Activated T-cell treated with anti-CD3 and anti-CD28 coated beads, Interleukin-2, amount 50 U/mL, for 24 hours (primary cell): ENCODE results near the gene NRROS.
"Not testable (repeated sequence)": the region's sequence is repeated elsewhere in the genome, so short reads cannot be mapped to it uniquely, and the experiment has no call there.

Experiments used
- DNase-seq: peaks from one replicate; pipeline ENCODE4 v3.0.0-alpha.2; 2020
- H3K27ac Mint-ChIP-seq: 2 replicates; pipeline ENCODE4 v1.8.0; 2020; ENCODE audit warnings: mild to moderate bottlenecking, mixed read lengths
- H3K27me3 Mint-ChIP-seq: 2 replicates; pipeline ENCODE4 v1.8.0; 2020; ENCODE audit warnings: mixed read lengths
- H3K36me3 Mint-ChIP-seq: 2 replicates; pipeline ENCODE4 v1.8.0; 2020; ENCODE audit warnings: low read depth, mixed read lengths
- H3K4me1 Mint-ChIP-seq: 2 replicates; pipeline ENCODE4 v1.8.0; 2020; ENCODE audit warnings: low read depth, mixed read lengths
- H3K4me3 Mint-ChIP-seq: 2 replicates; pipeline ENCODE4 v1.8.0; 2020; ENCODE audit warnings: mild to moderate bottlenecking, moderate library complexity, mixed read lengths
- H3K9me3 Mint-ChIP-seq: 2 replicates; pipeline ENCODE4 v1.8.0; 2020; ENCODE audit warnings: mixed read lengths

The NRROS gene

GRCh38 chr3:196639483-196640296 is at the start of gene NRROS:
NRROS (plus strand) TSS chr3:196639694; CDS start chr3:196654540, 14,846 bp downstream.
- Mint-ChIP-seq H3K36me3 (peaks cover 44% of the 10 kb centered on the region), H3K27me3 (no peaks in the 10 kb centered on the region), H3K4me1 (peaks cover 74% of the 10 kb centered on the region), H3K9me3 (no peaks in the 10 kb centered on the region), H3K27ac (peak within 1 kb of the TSS; percentile 94), H3K4me3 (peak within 1 kb of the TSS; percentile 87)
- peak; percentile 80 for DNase-seq

DNA sequence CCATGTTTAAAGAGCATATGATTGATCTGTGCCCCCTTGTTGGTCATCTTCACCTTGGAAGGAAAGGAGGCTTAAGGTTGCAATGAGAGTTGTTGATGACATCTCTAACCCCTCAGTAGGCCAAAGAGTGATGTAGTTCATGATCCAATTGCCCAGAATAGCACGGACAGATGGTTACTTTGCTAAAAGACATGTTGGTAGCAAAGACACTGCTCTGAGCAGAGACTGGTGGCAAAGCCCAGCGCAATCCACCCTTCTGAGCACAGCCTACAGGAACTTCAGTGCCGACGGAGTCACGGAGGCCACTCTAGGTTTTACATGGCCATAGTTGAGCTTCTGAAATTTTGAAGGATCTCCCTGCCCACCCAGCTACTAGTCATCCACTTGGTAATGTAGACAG is 49.2 kb upstream of the NRROS start:
- H3K9me3 Mint-ChIP-seq, result no peaks in the 10 kb centered on the region

DNA sequence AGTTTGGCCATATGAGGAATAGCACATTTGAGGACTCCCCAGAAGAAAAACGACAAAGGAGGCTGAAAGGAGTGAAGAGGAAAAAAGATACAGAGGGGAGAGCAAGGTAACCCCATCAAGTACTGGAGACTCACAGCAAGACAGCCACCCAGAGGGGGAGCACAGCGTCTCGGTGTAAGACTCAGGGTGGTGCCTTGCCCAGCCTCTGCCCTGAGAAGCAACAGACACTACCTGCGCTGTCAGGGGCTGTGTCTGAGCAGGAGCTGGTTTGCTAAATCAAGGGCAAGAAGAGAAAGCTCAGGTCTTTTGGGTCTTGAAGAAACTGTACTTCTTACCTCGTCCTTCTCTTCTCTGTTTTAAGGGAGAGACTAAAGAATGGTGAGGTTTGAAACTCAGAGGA is 43.1 kb upstream of the NRROS start:
- Mint-ChIP-seq H3K4me1 (peaks cover 8% of the 10 kb centered on the region), H3K4me3 (no peak overlapping the region), H3K9me3 (no peaks in the 10 kb centered on the region), H3K27me3 (peaks cover 10% of the 10 kb centered on the region), H3K27ac (no peak overlapping the region), H3K36me3 (no peaks in the 10 kb centered on the region)
- no peak for DNase-seq

More for the DNA sequence above, 49.2 kb upstream of the NRROS start:
- Mint-ChIP-seq H3K4me3 (no peak overlapping the region), H3K4me1 (no peaks in the 10 kb centered on the region), H3K36me3 (peaks cover 22% of the 10 kb centered on the region), H3K27ac (no peak overlapping the region), H3K27me3 (peaks cover 2% of the 10 kb centered on the region)
- no peak for DNase-seq

DNA sequence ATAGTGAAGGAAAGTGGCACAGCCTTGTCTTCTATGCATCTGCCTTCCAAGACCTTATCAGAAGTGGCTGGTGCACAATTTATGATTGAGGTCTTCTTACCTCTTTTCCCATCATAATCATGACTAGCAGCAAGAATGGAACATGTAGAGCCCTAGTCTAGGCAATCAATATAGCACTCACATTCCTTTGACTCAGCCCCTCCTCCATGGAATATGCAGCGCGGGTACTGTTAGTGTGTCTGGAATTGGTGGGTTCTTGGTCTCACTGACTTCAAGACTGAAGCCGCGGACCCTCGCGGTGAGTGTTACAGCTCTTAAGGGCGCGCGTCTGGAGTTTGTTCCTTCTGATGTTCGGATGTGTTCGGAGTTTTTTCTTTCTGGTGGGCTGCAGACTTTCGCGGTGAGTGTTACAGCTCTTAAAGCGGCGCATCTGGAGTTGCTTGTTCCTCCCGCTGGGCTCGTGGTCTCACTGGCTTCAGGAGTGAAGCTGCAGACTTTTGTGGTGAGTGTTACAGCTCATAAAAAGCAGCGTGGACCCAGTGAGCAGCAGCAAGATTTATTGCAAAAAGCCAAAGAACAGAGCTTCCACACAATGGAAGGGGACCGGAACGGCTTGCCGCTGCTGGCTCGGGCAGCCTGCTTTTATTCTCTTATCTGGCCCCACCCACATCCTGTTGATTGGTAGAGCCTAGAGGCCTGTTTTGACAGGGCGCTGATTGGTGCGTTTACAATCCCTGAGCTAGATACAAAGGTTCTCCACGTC is 41.3 kb upstream of the NRROS start:
- H3K27ac Mint-ChIP-seq, H3K4me1 Mint-ChIP-seq: not testable (repeated sequence)

GRCh38 chr3:196599734-196600128 is 39.8 kb upstream of the NRROS start:
- Mint-ChIP-seq H3K9me3 (no peaks in the 10 kb centered on the region), H3K4me1 (peaks cover 14% of the 10 kb centered on the region), H3K27me3 (peaks cover 10% of the 10 kb centered on the region), H3K36me3 (no peaks in the 10 kb centered on the region), H3K4me3 (no peak overlapping the region), H3K27ac (no peak overlapping the region)
- DNase-seq, result no peak

More for the DNA sequence above, 41.3 kb upstream of the NRROS start:
- Mint-ChIP-seq H3K27me3 (peaks cover 10% of the 10 kb centered on the region), H3K4me3 (peak overlapping the region; percentile 67)
- DNase-seq, H3K36me3 Mint-ChIP-seq, H3K9me3 Mint-ChIP-seq: not testable (repeated sequence)

DNA sequence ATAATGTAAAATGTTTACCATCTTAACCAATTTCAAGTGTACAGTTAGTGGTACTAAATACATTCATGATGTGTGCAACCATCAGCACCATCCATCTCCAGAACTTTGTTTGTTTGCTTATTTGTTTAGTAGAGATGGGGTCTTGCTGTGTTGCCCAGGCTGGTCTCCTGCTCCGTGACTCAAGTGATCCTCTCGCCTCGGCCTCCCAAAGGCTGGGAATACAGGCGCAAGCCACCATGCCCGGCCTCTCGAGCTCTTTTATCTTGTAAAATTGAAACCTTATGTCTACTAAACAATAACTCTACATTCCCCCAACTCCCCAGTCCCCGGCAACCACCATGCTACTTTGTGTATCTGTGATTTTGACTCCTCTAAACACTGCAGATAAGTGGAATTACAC is 39.1 kb upstream of the NRROS start:
- peaks cover 8% of the 10 kb centered on the region for H3K27me3 Mint-ChIP-seq
- H3K4me1 Mint-ChIP-seq, result peaks cover 17% of the 10 kb centered on the region
- H3K36me3 Mint-ChIP-seq, result no peaks in the 10 kb centered on the region
- H3K4me3 Mint-ChIP-seq, result no peak overlapping the region
- DNase-seq, result no peak
- H3K27ac Mint-ChIP-seq, result no peak overlapping the region
- no peaks in the 10 kb centered on the region for H3K9me3 Mint-ChIP-seq

DNA sequence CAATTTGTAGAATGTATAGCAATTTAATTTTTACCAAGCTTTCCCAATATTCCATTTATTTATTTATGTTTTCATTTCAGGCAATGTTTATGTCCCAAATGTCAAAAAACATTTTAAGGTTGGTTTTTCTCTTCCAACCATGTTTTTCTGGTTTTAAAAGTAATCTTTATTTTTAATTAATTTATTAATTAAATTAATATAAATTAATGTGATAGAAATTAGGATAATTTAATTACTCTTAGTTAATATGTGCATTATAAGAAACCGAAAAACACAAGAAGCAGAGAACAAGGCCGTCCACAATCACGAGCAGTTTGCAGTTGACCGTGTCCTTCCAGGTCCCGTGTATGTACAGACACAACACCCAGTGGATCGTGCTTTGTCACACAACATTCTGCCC is 36.8 kb upstream of the NRROS start:
- H3K36me3 Mint-ChIP-seq, result no peaks in the 10 kb centered on the region
- H3K27me3 Mint-ChIP-seq, result peaks cover 3% of the 10 kb centered on the region
- no peaks in the 10 kb centered on the region for H3K9me3 Mint-ChIP-seq
- DNase-seq, result no peak
- H3K4me1 Mint-ChIP-seq, result peaks cover 17% of the 10 kb centered on the region
- no peak overlapping the region for H3K27ac Mint-ChIP-seq
- no peak overlapping the region for H3K4me3 Mint-ChIP-seq

DNA sequence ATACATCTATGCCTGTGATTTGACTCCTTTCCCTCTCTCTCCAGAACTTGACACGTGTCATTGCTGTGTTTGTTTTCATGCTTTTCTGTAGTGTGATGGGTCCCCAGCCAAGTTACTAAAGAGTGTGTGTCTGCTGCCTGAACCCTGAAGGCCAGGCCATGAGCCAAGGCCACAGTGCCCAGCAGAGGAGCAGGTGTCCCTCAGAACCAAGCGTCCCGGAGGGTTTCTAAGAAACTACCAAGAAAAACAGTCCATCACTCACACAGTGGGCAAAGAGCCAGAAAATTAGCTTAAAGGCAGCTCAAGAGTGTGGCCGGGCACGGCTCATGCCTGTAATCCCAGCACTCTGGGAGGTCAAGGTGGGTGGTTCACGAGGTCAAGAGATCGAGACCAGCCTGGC is 35.8 kb upstream of the NRROS start:
- H3K27me3 Mint-ChIP-seq, result no peaks in the 10 kb centered on the region
- DNase-seq, result no peak
- no peaks in the 10 kb centered on the region for H3K9me3 Mint-ChIP-seq
- no peaks in the 10 kb centered on the region for H3K36me3 Mint-ChIP-seq
- H3K27ac Mint-ChIP-seq, result no peak overlapping the region
- no peak overlapping the region for H3K4me3 Mint-ChIP-seq
- H3K4me1 Mint-ChIP-seq, result peaks cover 9% of the 10 kb centered on the region

GRCh38 chr3:196604548-196604947 is 34.9 kb upstream of the NRROS start:
- Mint-ChIP-seq H3K27ac (no peak overlapping the region), H3K36me3 (no peaks in the 10 kb centered on the region), H3K4me3 (no peak overlapping the region)

DNA sequence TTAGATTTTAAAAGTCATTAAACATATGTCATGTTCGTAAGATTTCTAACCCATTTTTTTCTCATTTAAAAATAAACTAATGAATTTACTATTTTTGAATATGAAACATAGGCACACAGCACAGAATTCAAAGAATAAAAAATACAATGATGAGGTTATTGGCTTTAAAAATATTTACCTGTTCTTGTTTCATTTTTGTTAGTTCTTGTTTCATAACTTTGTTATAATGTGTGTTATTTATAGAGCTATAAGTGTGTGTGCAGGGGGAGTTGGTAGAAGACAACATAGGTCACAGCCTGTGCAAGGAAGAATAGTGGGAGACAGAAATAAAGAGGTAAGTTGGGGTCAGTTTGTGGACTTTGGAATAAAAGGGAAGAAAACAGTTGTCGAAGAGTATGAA is 30.8 kb upstream of the NRROS start:
- no peak overlapping the region for H3K4me3 Mint-ChIP-seq
- peaks cover 34% of the 10 kb centered on the region for H3K4me1 Mint-ChIP-seq
- no peaks in the 10 kb centered on the region for H3K27me3 Mint-ChIP-seq
- no peak for DNase-seq
- H3K36me3 Mint-ChIP-seq, result no peaks in the 10 kb centered on the region
- no peak overlapping the region for H3K27ac Mint-ChIP-seq
- no peaks in the 10 kb centered on the region for H3K9me3 Mint-ChIP-seq

More at GRCh38 chr3:196604548-196604947, 34.9 kb upstream of the NRROS start:
- peaks cover 11% of the 10 kb centered on the region for H3K4me1 Mint-ChIP-seq
- peak; percentile 51 for DNase-seq
- no peaks in the 10 kb centered on the region for H3K27me3 Mint-ChIP-seq
- H3K9me3 Mint-ChIP-seq, result no peaks in the 10 kb centered on the region

DNA sequence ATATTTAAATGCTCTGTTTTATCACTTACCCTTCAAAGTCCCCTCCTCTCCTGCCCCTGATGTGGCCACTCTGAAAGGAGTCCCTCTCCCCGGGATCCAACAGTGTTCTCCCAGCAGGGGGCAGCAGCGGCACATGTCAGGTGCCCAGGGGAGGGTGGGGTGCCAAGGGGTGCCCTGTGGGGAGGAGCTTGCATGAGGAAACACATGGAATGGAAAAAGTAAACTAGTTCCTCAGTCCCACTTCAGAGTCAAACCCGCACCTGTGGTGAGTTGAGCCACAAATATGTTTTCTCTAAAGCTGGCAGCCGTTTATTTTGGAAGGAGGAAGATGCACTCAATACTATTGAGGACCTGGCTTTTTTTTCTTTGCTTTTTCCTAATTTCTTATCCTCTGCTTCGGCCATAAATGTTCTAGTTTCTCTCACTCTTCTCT is 30.1 kb upstream of the NRROS start:
- Mint-ChIP-seq H3K4me1 (peaks cover 32% of the 10 kb centered on the region), H3K27ac (peak overlapping the region; percentile 79), H3K4me3 (peak overlapping the region; percentile 39), H3K36me3 (no peaks in the 10 kb centered on the region), H3K27me3 (no peaks in the 10 kb centered on the region), H3K9me3 (no peaks in the 10 kb centered on the region)
- DNase-seq, result peak; percentile 96

DNA sequence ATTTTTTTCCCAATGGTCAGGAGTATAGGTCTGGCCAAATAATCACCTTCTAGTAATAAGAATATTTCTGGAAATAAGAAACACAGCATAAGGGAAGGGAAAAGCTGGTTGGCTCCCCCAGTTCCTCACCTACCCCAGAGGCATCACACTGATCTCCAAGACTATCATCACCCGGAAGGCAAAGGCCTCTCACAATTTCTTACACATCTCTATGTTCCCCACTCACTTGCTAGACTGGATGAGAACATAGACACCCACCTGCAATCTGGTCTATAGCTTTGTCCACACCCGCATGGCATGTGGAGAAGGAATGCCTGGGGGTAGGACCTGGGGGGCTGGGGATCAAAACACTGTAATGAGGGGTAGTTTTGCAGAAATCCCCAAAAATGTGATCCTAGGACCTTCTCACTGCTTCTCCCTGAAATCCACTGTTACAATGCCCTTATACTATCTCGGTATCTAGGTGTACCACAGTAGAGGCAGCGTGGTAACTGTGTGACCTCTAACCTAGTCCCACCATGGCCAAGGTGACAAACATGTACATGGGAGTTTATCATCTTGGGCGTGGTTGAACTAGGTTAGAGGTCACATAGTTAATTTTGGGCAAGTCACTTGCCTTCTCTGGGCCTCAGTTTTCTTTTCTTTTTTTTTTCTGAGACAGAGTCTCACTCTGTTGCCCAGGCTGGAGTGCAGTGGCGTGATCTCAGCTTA is 29.5 kb upstream of the NRROS start:
- no peaks in the 10 kb centered on the region for H3K36me3 Mint-ChIP-seq
- peak overlapping the region; percentile 79 for H3K27ac Mint-ChIP-seq
- peak overlapping the region; percentile 39 for H3K4me3 Mint-ChIP-seq
- H3K4me1 Mint-ChIP-seq, result peaks cover 28% of the 10 kb centered on the region
- DNase-seq, result no peak
- no peaks in the 10 kb centered on the region for H3K9me3 Mint-ChIP-seq
- H3K27me3 Mint-ChIP-seq, result no peaks in the 10 kb centered on the region

GRCh38 chr3:196611761-196612483 is 27.6 kb upstream of the NRROS start:
- peaks cover 25% of the 10 kb centered on the region for H3K4me1 Mint-ChIP-seq

GRCh38 chr3:196615234-196615633 is 24.3 kb upstream of the NRROS start:
- H3K27me3 Mint-ChIP-seq, H3K27ac Mint-ChIP-seq, H3K36me3 Mint-ChIP-seq, H3K9me3 Mint-ChIP-seq, DNase-seq, H3K4me3 Mint-ChIP-seq: not testable (repeated sequence)
- peaks cover 20% of the 10 kb centered on the region for H3K4me1 Mint-ChIP-seq

More at GRCh38 chr3:196611761-196612483, 27.6 kb upstream of the NRROS start:
- no peak overlapping the region for H3K4me3 Mint-ChIP-seq
- H3K9me3 Mint-ChIP-seq, result no peaks in the 10 kb centered on the region
- no peaks in the 10 kb centered on the region for H3K36me3 Mint-ChIP-seq
- no peak for DNase-seq
- H3K27ac Mint-ChIP-seq, result peak overlapping the region; percentile 18
- no peaks in the 10 kb centered on the region for H3K27me3 Mint-ChIP-seq
